Cerebellar cortex (tissue), 1 donor: ENCODE data around the gene NHLRC1.

Experiments
- DNase-seq: peaks from one replicate; pipeline ENCODE4 v3.0.0-alpha.2; 2015; ENCODE audit warnings: low spot score

Gene NHLRC1

DNA sequence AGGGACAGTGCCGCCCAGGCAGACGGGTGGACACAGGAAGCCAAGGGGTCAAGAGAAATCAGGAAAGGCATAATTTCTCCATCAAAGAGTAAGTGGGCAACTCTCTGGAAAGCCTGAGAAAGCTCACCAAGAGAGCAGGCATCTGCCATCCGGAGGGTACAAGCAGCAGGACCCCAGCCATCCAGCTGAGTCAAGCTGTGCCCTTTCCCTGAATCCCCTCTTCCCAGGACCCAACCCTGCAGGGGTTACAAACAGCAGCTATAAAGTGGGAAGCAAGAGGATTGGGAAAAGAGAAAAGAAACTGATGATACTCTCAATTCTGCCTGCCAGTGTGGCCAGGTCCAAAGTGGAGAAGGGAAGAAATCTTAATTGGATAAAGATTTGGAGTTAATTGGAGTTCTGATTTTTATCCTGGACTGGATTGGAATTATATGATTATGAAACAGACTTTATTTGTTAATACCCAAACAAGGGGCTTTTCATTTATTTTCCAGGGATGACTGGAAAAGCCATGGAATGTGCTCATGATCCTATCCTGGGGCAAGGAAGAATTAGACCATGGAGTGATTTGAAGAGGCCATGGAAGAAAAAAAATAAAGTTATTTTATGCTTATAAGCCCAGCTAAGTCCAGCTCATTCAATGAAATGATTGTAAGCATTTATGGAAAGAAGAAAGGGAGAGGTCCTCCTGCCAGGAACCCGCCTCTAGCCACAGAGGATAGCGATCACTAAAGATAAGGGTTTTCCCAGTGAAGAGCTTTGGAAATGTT, 34.9 kb downstream of the NHLRC1 start:
- no peak for DNase-seq

DNA sequence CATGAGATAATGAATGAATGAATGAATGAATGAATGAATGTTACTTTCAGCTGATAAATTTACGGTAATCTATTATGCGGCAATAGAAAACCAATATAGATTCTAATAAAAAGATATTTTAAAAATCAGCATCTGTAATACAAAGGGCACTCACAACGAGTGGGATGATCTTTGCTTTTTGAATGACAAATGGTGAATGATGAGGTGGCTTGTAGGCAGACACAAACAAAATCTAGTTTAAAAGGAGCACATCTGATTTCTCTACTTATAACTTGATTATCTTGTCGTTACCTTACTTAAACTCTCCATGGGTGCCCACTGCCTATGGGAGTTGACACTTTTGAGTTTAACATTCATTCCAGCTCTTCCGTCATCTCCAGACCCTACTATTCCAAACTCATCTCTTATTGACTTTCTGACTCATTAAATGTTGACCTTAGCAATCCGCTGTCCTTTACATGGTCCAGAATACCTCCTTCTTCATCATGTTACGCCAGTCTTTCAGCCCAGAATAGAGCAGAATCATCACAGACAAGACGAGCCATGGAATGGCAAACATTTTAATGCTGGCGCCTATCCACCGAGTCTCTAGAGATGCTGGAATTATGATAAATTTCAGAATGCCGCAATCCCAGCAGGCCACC, 41.3 kb downstream of the NHLRC1 start:
- no peak for DNase-seq

DNA sequence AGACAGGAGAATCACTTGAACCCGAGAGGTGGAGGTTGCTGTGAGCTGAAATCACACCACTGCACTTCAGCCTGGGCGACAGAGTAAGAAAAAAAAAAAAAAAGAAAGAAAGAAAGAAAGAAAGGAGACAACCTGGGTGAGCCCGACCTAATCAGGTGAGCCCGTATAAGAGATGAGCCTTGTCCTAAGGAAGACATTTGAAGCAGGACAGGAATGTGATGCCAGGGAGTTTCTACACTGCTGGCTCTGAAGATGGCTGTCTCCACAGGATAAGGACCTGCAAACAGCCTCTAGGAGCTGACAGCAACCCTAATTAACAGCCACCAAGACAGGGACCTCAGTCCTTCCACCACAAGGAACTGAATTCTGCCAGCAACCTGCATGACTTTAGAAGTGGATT, 41.9 kb downstream of the NHLRC1 start:
- no peak for DNase-seq

DNA sequence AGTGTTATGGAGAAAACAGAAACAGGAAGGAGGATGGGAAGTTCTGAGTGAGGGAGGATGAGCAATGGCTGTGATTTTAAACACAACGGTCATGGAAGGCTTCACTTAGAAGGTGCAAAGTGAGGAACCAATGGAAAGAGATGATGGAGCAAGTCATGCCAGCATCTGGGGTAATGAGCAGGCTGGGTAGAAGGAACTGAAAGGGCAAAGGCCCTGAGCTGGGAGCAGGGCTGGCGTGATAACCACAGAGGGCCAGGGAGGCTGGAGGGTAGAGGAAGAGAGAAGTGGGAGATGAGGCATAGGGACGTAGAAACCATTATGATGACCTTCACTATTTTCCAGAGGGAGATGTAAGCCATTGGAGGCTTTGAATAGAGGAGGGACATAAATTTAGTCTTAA, 43.6 kb downstream of the NHLRC1 start:
- no peak for DNase-seq

DNA sequence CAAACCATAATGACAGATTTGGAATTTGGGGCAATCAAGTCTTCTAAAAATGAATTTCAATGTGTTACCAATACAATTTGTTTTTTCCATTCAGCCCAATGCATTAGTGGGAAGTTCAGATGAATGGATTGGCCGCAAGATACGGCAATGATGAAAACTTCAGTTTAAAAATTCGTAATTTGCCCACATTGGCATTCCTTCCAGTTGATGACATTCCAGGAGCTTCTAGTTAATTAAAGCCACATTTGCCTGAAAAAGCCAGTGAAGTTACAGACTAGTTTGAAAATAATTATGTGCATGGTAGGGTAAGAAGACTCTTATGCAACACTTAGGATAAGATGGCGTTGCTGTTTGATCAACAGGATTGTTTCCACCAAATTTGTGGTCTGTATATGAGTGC, 46.2 kb downstream of the NHLRC1 start:
- DNase-seq = no peak

DNA sequence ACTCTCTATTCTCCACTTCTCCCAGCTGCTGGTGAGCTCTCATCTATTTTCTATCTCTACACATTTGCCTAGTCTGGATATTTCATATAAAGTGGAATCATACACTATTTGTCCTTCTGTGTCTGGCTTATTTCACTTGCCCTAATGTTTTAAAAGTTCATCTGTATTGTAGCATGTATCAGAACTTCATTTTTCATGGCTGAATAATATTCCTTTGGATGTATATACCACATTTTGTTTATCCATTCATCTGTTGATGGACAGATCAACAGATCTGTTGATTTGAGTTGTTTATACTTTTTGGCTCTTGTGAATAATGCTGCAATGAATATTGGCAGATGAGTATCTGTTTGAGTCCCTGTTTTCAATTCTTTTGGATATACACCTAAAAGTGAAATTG, 49.6 kb downstream of the NHLRC1 start:
- DNase-seq = no peak

DNA sequence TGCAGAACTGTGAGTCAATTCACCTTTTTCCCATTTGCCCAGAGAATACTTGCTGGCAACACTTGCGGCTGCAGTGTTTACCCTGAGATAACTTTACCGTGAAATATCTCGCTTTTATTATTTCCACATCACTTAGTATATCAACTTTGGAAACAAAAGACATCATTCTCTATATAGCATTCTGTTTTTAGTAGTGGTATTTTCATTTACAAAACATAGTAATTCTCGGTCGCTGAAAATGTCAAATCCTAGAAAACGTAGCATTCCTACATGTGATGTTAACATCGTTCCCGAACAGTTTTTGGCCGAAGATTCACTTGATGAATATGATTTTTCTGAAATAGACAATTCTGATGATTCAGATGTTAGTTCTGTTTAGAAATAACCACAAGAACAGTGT, 52.0 kb downstream of the NHLRC1 start:
- DNase-seq = no peak
